HFFc6 (cell line): ENCODE measurements around the gene PLCG1. TPM values are rescaled to one million over a fixed set of nuclear protein-coding genes. Genes with fewer than 3 reads are reported as not detected.

Experiments used
- DNase-seq: peaks from one replicate; pipeline ENCODE4 v3.0.0-alpha.2; 2018
- H3K27ac Mint-ChIP-seq: 2 replicates; pipeline ENCODE4 v1.8.0; 2020; ENCODE audit warnings: mild to moderate bottlenecking, mixed read lengths
- H3K27me3 Mint-ChIP-seq: 2 replicates; pipeline ENCODE4 v1.8.0; 2021; ENCODE audit warnings: mild to moderate bottlenecking, moderate library complexity, mixed read lengths; ENCODE audit not compliant: insufficient read depth
- H3K36me3 Mint-ChIP-seq: 2 replicates; pipeline ENCODE4 v1.8.0; 2021; ENCODE audit warnings: low read depth, mixed read lengths
- H3K4me1 Mint-ChIP-seq: 2 replicates; pipeline ENCODE4 v1.8.0; 2020; ENCODE audit warnings: low read depth, mixed read lengths
- H3K4me3 Mint-ChIP-seq: 2 replicates; pipeline ENCODE4 v1.8.0; 2020; ENCODE audit warnings: mild to moderate bottlenecking, moderate library complexity, mixed read lengths
- H3K9me3 Mint-ChIP-seq: 2 replicates; pipeline ENCODE4 v1.8.0; 2020; ENCODE audit warnings: mild to moderate bottlenecking, mixed read lengths
- total RNA-seq, 6 experiments: library from RNA; stranded (reverse); fragmentation: NEBNext Ultra II Directional; extraction: Animal tissue kit (Norgen Biotek cat#: 25700); gene quantifications; 2 replicates in 1 of 6; 3 replicates in 5 of 6; pipeline ENCODE4 v1.2.3, GENCODE V29; 2021
- TF ChIP-seq, protein P1 (sequence below): fragments of 200-600 bp; sonication (generic); IDR thresholded peaks from 2 replicates; pipeline ENCODE4 v1.5.0; 2021; ENCODE audit warnings: antibody characterized with exemption, mild to moderate bottlenecking

Gene PLCG1
- total RNA-seq, 6 experiments from 2014 or later: 44.4 to 62.1 (median 50.1) TPM

DNA sequence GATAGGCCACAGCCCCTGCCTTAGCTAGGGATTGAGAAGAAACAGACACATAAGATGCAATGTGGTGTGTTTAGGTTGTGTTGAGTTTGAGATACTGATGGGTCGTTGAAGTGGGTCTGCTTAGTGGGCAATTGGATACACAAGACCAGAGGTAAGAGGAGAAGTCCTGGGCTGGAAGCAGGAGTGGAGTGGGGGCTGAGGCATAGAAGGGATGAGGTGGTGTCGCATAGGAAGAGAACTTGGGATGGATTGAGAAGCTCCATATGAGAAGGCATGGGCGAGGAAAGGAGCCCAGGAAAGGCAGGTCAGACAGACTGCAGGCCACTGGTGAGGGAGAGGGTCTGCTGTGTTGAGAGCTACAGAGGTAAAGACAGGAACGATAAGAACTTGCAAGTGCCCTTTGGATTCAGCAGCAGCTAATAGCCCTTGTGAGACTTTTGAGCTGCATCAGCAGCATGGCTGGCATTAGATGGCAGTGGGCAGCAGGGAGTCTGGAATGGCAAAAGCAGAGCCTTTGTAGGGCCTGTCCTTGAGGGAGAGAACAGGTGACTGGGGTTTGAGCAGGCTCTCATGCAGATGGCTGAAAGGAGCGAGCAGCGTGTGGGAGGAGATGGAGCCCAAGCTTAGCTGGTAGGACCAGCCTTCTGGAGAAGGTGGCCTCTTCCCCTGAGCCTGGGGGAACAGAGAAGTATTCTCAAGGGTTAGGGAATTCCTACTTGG, 33.2 kb downstream of the PLCG1 start:
- no peak overlapping the region for H3K4me3 Mint-ChIP-seq
- H3K36me3 Mint-ChIP-seq: peaks cover 25% of the 10 kb centered on the region

DNA sequence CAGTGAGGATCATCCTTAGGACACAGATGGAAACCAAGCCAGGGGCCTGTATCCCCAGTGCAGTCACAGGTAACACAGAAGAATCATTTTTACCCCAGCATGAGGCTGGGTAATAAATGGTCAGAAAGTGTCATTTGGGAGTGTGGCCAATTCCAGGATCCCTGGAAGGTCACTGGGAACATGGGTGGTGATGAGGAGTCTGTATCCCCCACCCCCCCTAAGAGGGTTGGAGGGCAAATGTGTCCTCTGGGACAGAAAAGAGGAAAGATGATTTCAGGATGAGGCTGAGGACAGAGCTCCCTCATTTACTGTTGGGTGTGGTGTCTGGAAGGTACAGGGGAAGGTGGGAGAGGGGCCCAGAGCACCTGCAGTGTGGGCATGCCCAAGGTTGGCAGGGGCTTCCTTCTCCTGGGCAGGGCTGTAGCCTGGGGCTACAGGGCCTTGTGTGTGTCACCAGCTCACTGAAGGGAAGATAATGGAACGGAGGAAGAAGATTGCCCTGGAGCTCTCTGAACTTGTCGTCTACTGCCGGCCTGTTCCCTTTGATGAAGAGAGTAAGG, 34.5 kb downstream of the PLCG1 start:
- H3K4me3 Mint-ChIP-seq: no peak overlapping the region
- no peaks in the 10 kb centered on the region for H3K9me3 Mint-ChIP-seq
- peaks cover 62% of the 10 kb centered on the region for H3K4me1 Mint-ChIP-seq
- peaks cover 13% of the 10 kb centered on the region for H3K27me3 Mint-ChIP-seq
- DNase-seq: no peak
- peaks cover 31% of the 10 kb centered on the region for H3K36me3 Mint-ChIP-seq
- H3K27ac Mint-ChIP-seq: peak overlapping the region; percentile 3
- TF ChIP-seq, protein P1, sequence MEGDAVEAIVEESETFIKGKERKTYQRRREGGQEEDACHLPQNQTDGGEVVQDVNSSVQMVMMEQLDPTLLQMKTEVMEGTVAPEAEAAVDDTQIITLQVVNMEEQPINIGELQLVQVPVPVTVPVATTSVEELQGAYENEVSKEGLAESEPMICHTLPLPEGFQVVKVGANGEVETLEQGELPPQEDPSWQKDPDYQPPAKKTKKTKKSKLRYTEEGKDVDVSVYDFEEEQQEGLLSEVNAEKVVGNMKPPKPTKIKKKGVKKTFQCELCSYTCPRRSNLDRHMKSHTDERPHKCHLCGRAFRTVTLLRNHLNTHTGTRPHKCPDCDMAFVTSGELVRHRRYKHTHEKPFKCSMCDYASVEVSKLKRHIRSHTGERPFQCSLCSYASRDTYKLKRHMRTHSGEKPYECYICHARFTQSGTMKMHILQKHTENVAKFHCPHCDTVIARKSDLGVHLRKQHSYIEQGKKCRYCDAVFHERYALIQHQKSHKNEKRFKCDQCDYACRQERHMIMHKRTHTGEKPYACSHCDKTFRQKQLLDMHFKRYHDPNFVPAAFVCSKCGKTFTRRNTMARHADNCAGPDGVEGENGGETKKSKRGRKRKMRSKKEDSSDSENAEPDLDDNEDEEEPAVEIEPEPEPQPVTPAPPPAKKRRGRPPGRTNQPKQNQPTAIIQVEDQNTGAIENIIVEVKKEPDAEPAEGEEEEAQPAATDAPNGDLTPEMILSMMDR: no peak

More for the DNA sequence above, 33.2 kb downstream of the PLCG1 start:
- Mint-ChIP-seq H3K4me1 (peaks cover 51% of the 10 kb centered on the region), H3K27ac (peak overlapping the region; percentile 79), H3K9me3 (no peaks in the 10 kb centered on the region), H3K27me3 (peaks cover 13% of the 10 kb centered on the region)
- TF ChIP-seq, protein P1: no peak
- DNase-seq: no peak

DNA sequence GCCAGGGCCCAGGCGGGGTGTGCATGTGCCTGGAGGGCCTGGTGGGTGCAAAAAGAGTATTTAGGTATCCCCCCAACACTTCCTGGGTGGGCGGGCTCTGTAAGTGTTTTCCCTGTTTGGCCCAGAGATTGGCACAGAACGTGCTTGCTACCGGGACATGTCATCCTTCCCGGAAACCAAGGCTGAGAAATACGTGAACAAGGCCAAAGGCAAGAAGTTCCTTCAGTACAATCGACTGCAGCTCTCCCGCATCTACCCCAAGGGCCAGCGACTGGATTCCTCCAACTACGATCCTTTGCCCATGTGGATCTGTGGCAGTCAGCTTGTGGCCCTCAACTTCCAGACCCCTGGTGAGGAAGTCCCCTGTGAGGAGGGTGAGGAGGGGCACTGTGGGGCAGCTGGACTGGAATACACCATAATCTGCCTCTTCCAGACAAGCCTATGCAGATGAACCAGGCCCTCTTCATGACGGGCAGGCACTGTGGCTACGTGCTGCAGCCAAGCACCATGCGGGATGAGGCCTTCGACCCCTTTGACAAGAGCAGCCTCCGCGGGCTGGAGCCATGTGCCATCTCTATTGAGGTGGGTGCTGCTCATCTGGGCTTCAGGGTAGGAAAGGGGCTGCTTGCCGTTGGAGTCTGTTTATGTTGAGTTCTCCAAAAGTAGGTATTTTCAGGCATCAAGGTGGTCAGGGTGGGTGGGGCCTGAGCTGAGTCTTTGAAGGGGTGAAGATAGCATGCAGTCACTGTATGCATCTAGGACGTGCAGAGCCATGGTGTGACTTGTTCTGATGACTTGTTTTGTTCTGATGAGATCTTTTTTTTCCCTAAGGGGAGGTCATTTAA, 35.2 kb downstream of the PLCG1 start:
- peaks cover 69% of the 10 kb centered on the region for H3K4me1 Mint-ChIP-seq
- no peak overlapping the region; the same call in 1 of the 2 replicates for H3K4me3 Mint-ChIP-seq
- no peak for DNase-seq
- TF ChIP-seq, protein P1: no peak
- no peaks in the 10 kb centered on the region for H3K9me3 Mint-ChIP-seq
- peaks cover 13% of the 10 kb centered on the region for H3K27me3 Mint-ChIP-seq
- H3K27ac Mint-ChIP-seq: peak overlapping the region; percentile 67
- peaks cover 31% of the 10 kb centered on the region for H3K36me3 Mint-ChIP-seq

DNA sequence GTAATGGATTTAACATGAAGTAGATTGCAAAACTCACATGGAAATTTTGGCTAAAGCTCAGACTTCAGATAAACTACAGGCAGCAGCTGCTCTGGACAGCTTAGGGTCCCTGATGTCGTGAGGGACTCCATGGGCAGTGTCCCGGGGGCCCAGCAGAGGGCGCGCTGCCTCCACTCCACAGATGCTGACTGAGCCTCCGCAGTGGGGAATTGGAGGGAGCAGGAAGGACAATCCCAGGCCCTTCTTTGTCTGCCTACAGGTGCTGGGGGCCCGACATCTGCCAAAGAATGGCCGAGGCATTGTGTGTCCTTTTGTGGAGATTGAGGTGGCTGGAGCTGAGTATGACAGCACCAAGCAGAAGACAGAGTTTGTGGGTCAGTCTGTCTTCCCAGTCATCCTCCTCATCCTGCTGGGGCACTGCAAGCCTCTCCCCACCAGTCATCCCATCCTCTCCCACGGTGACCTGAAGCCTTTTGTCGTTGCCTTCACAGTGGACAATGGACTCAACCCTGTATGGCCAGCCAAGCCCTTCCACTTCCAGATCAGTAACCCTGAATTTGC, 35.9 kb downstream of the PLCG1 start:
- H3K27me3 Mint-ChIP-seq: peaks cover 15% of the 10 kb centered on the region
- H3K4me1 Mint-ChIP-seq: peaks cover 76% of the 10 kb centered on the region
- peak overlapping the region; percentile 67 for H3K27ac Mint-ChIP-seq
- TF ChIP-seq, protein P1: peak; percentile 95
- DNase-seq: peak; percentile 54
- no peaks in the 10 kb centered on the region for H3K9me3 Mint-ChIP-seq
- no peak overlapping the region for H3K4me3 Mint-ChIP-seq
- H3K36me3 Mint-ChIP-seq: peaks cover 34% of the 10 kb centered on the region

DNA sequence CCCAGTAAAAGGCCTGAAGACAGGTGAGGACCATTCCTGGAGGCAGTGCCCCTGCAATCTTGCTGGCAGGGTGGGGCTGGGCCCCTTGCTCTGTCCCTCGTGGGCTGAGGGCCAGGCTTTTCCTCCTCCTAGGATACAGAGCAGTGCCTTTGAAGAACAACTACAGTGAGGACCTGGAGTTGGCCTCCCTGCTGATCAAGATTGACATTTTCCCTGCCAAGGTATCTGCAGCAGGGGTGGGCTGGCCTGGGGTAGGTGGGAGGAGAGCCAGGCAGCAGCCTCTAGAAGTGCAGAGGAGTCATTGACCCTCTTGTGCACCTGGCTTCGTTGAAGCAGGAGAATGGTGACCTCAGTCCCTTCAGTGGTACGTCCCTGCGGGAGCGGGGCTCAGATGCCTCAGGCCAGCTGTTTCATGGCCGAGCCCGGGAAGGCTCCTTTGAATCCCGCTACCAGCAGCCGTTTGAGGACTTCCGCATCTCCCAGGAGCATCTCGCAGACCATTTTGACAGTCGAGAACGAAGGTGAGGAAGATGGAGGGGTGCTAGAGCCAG, 36.5 kb downstream of the PLCG1 start:
- H3K27me3 Mint-ChIP-seq: peaks cover 13% of the 10 kb centered on the region
- H3K4me1 Mint-ChIP-seq: peaks cover 82% of the 10 kb centered on the region
- no peak overlapping the region for H3K4me3 Mint-ChIP-seq
- TF ChIP-seq, protein P1: no peak
- H3K27ac Mint-ChIP-seq: peak overlapping the region; percentile 67
- H3K9me3 Mint-ChIP-seq: no peaks in the 10 kb centered on the region
- H3K36me3 Mint-ChIP-seq: peaks cover 39% of the 10 kb centered on the region
- no peak for DNase-seq
